T-helper 9 cell (primary cell): Measurements from ENCODE around the gene CFAP58.

ENCODE experiments used
- DNase-seq: peaks from one replicate; pipeline ENCODE4 v3.0.0-alpha.2; 2020
- total RNA-seq, 2 donors: gene quantifications; one replicate each; lab custom pipeline; 2026; lab: John Stamatoyannopoulos, UW

CFAP58 gene, protein sequence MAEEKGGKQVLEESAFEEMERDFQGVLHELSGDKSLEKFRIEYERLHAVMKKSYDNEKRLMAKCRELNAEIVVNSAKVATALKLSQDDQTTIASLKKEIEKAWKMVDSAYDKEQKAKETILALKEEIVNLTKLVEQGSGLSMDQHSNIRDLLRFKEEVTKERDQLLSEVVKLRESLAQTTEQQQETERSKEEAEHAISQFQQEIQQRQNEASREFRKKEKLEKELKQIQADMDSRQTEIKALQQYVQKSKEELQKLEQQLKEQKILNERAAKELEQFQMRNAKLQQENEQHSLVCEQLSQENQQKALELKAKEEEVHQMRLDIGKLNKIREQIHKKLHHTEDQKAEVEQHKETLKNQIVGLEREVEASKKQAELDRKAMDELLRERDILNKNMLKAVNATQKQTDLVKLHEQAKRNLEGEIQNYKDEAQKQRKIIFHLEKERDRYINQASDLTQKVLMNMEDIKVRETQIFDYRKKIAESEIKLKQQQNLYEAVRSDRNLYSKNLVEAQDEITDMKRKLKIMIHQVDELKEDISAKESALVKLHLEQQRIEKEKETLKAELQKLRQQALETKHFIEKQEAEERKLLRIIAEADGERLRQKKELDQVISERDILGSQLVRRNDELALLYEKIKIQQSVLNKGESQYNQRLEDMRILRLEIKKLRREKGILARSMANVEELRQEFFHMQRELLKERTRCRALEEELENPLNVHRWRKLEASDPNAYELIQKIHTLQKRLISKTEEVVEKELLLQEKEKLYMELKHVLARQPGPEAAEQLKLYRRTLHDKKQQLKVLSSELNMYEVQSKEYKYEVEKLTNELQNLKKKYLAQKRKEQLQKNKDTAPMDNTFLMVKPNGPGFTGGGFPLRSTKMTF
- 0 reads per million in 2 donors for total RNA-seq

DNA sequence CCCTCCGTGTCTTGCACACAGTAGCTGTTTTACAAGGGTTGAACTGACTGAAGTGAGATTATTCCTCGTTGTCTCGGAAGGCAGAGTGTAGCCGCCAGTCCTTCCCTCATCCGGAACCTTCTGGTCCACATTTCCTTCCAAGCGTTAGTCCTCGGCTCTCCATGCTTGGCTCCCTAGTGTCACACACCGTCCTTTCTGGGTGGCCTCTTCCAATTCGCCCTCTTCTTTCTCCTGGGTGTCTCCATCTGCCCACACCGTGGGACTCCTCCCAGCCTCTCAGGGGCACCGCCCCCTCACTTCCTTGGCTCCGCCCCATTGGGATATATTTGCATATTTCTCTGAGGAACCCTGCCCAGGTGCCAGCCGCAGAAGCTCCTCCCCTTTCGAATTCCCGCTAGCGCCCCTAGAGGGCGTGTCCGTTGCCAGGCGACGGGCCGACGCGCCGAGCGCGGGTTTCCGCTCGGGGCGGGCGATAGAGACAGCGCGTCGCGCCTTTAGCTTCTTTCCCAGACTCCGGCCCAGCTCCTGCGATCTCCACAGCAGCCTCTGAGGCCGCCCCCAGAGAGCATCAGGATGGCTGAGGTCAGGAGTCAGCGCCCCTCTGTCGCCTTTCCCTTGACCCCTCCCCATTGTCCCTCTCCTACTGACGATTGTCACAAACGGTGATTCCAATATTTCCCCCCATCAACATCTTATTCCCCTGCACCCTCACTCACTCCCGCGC lies at the start of gene CFAP58:
Gene CFAP58 (plus strand): TSS at position 509 of the 724 bp plus-strand sequence. CDS start 65 bp downstream, at position 574.
- peak; percentile 90 for DNase-seq

DNA sequence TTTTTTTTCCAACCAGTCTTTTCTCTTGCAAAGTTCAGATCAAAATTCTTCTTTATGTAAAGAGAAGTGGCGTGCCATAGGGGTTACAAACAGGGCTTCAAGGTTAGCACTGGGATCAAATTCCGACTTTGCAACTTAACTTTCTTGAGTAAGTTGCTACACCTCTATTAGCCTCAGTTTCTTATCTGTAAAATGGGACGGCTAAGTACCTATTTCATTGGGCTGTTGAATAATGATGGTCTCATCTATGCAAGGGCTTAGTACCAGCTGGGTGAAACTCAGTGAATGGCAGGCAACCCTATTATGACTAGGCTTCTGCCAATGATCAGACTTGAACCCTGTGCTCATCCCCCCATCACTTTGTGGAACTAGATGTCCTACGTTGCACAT lies 49.3 kb upstream of the CFAP58 start:
- DNase-seq, result no peak

DNA sequence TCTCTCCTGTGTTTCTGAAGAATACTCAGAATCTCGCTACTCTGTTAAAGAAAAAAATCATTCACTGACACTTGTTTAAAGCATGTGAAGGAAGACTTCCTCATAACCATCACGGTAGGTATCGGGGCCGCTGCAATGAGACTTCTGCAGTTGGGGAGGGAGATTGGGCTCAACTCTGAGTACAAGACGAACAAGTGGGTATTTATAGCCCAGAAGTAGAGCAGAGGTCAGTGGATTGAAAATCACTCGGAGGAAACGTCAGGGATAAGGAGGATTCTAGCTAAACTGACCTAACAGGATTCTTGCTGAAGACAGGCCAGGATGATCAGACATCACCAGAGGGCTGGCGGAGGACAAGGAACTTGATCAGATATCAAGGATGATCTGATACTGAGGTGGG lies 48.7 kb upstream of the CFAP58 start:
- DNase-seq, result no peak

GRCh38 chr10:104306897-104307296 lies 46.7 kb upstream of the CFAP58 start:
- no peak for DNase-seq

DNA sequence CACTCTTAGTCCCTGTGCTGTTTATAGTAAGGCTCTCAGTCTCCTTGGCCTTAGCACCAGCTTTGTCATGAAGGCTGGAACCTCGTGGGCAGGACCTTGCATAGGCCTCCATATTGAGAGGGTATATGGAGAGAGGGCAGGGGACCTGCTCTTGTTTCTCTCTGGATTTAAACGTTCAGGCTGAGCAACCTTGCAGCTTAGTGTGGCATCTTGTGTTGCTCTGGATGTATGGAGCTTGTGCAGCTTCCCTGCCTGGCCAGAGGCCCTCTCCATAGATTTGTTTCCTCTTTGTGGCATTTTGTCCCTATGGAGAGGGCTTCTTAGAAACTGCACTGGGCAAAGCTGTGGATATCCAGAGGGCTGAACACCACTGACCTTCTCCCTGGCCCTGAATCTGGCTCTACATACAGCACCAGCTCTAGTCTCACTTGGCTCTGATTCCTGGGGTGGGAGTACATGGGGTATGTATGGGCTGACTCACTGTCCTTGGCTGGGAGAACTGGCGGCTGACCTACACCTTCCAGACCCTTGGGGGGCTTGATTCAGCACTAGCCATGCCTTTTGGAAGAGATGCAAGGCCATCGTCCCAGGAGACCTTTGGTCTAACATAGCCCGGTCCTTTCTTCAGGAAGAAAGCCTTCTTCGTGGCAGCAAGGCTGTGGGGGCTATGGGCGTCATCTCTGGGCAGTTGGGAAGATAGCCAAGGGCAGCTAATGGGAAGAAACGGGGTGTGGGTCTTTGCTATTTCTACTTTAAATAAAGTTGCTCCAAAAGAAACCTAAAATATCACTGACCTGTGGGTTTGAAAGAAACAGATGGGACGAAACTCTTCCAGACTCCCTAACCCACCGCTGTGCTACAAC lies 45.8 kb upstream of the CFAP58 start:
- DNase-seq, result no peak

DNA sequence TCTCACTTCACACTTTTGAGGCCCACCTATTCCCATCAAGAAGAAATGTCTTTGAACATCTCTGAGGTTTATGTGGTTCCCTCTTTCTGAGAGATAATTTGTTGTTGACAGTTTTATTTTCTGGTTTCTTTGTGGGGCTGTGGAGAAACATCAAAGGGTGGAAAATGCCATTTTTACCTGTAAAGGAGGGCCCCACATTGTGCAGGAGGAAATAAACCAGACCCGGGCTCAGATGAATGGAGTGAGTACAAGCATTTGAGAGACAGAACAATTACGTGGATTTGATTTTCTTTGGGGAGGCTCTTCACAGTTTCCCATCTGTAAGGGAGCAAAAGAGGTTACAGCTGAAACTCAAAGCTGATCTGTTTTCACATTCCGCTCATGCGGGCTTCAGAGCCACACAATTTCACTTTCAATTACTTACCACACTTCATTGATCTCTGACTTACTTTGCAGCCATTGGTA lies 45.2 kb upstream of the CFAP58 start:
- DNase-seq, result no peak

DNA sequence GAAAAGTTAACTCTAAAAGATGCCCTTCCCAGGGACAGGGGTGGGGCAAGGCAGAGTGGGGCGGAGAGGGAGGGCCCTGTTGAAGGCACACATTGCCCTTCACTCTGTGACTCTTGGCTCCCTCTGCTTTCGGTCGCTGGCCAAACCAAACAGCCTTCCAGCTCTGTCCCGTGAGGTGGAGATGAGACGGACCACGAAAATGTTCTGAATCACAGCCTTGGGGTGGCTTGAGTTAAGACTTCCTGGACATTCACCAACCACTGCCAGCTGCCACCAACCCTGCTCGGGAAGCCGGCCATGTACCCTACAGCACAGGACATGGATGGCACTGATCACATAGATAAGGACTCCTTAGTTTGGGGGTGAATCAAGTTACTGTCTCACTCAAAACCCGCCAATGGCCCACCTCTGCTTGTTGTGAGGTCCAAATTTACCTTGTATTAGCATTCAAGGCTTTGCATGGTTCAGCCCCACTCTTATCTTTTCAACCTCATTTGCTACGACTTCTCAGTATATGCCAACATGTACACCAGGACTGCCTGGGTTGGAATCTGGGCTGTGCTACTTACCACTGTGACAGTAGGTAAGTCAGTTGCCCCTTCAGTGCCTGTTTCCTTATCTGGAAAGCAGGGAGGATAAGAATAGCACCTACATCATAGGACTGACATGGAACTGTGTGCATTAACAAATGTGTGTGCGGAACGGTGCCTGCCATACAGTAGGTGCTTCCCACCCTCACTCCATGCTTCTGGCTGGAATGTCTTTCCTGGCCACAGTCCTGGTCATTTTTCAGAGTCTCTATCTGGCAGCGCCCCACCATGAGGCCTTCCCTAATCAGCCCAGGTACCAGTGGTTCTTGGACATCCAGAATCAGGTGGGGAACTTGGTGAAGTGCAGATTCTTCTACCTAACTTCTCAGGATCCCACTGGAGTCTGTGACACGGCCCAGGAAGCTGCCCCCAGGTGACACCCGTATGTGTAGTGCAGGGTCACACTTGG lies 43.4 kb upstream of the CFAP58 start:
- no peak for DNase-seq

GRCh38 chr10:104311184-104311720 lies 42.4 kb upstream of the CFAP58 start:
- no peak for DNase-seq

GRCh38 chr10:104314591-104315485 lies 38.8 kb upstream of the CFAP58 start:
- no peak for DNase-seq

DNA sequence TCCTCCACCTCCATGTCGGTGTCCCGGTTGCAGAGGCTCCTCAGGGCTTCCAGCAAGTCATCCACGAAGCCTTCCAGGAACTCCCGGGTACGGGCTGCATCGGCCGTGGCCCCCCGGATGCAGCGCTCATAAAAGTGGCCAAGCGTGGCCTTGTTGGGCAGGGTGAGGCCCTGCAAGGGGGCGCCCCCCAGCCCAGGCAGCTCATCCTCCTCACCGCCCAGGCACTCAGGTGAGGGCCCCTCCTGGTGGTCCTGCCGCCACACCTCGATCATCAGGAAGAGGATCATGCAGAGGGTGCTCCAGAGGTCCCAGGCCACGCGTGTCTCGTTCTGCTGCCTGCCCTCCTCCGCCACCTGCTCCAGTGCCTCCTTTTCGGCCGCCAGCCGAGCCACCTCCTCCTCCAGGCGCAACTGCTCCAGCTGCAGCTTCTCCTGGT lies 38.1 kb upstream of the CFAP58 start:
- no peak for DNase-seq

DNA sequence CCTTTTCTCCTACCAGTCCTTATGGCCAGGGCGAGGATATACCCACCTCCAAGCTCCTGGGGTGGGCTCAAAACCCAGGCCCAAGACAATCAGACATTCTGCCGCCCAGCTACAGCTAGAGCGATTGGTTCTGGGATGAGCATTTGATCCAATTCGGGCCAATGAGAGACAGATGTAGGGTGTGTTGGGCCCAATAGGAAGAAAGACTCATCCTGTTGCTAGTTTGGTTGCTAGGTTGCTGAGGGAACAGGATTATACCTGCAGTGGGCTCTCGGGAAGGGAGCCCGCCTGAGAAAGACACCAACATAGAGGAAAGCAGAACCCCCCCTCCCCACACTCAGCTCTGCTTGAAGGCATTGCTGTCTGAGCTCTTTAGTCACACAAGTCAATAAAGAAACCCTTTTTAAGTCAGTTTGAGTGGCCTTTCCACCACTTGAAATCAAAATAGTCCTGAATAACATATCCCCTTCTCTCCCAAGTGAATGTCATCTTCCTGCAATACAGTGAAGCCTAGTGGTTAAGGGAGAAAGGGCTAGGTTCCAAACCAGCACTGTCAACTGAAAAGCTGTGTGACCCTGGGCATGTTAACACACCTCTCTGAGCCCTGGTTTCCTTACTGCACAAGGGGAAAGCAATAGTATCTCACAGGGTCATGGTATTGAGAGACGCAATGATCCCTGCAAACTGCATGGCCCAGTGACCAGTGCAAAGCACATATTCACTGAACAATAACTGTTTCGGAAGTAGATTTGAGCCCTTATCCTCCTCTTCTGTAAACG lies 37.1 kb upstream of the CFAP58 start:
- DNase-seq, result no peak

DNA sequence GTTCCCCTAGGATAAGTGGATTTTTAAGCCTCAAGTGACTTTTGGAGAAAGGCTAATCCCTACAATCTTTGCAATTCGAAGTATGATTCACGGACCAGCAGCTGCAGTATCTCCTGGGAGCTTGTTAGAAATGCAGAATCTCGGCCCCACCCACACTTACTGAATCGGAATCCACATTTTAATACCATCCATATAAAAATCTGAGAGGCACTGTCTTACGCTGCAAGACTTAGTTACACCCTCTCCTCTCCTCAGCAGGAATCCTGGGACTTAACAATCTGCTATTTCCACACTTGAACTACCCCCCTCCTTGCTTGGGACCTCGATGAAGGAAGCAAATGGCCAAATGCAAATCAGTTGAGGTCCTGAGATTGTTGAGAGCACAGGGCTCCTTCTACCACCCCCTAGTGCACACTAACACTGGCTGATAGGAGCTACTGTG lies 36.3 kb upstream of the CFAP58 start:
- DNase-seq, result no peak

DNA sequence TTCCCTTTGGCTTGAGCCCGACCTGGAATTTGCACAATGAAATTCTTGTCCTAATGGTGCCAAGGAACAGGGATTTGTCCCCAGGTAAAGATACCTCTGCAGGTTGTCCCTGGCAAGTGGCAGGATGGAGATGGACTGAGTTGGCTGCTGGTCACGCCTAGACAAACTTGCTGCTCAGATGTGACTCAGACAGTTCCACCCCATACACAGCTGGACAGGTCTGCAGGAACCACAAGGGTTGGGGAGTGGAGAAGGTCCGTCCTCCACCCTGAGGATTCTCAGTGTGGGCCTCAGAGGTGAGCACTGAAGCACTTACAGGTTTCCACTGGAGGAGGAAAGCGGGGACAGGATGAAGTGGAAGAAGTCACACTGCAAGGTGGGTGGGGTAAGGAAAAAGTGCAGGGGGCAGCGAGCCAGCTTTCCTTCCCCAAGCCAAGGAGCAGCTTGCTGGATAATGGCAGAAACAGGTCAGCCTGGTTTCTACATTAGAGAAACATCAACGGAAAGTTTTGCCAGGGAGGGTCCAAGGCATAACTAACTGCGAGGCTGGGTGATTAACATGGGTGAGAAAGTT lies 35.8 kb upstream of the CFAP58 start:
- DNase-seq, result no peak

DNA sequence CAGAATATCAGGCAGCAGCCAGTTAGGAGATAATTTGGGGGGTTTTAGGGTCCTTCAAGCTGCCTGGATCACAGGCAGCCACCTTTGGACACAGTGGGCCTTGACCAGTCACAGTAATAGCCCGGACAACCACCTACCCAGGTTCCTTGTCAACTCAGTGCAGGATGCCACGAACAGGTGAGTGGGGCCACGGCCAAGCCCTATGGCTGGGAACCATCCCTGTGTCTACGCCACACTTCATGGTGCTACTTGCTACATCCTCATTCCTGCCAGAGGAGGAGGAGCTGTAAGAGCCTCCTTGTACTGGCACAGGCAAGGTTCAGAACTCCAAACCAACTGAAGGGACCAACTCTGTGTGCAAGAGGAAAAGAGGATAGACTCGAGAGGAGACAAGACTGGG lies 35.3 kb upstream of the CFAP58 start:
- DNase-seq, result no peak

GRCh38 chr10:104318810-104319741 lies 34.6 kb upstream of the CFAP58 start:
- no peak for DNase-seq

- no peak for DNase-seq
Observed at GRCh38 chr10:104321226-104321625, 32.4 kb upstream of the CFAP58 start.
